Central memory CD8-positive, alpha-beta T cell (primary cell): ENCODE measurements around the gene IMMT.
A peak's percentile ranks its signal among the peaks of the same experiment; 100 is the strongest.

Experiments used
- ATAC-seq: fragments of 150-1000 bp; cut with Tn5 transposase; replicated peaks from 2 replicates; pipeline ENCODE4 v1.10.0; 2022; ENCODE audit warnings: mild to moderate bottlenecking, moderate FRiP score, moderate number of reproducible peaks; ENCODE audit not compliant: poor library complexity, severe bottlenecking; ENCODE audit errors: extremely low read depth
- DNase-seq, 2 donors: peaks; one replicate each; pipeline ENCODE4 v3.0.0; 2021; ENCODE audit warnings: low spot score in 2 of 2
- H3K27ac Mint-ChIP-seq: one replicate; pipeline ENCODE4 v1.8.0; 2022; ENCODE audit warnings: low read depth, mild to moderate bottlenecking, moderate library complexity, mixed read lengths
- H3K27me3 Mint-ChIP-seq: one replicate; pipeline ENCODE4 v1.8.0; 2022; ENCODE audit warnings: mixed read lengths
- H3K36me3 Mint-ChIP-seq: one replicate; pipeline ENCODE4 v1.8.0; 2022; ENCODE audit warnings: mild to moderate bottlenecking, moderate library complexity, mixed read lengths; ENCODE audit not compliant: insufficient read depth
- H3K4me1 Mint-ChIP-seq: one replicate; pipeline ENCODE4 v1.8.0; 2022; ENCODE audit warnings: mixed read lengths
- H3K4me3 Mint-ChIP-seq: one replicate; pipeline ENCODE4 v1.8.0; 2022; ENCODE audit warnings: mild to moderate bottlenecking, moderate library complexity, mixed read lengths
- H3K9me3 Mint-ChIP-seq: one replicate; pipeline ENCODE4 v1.8.0; 2022; ENCODE audit warnings: mixed read lengths

Gene IMMT

DNA sequence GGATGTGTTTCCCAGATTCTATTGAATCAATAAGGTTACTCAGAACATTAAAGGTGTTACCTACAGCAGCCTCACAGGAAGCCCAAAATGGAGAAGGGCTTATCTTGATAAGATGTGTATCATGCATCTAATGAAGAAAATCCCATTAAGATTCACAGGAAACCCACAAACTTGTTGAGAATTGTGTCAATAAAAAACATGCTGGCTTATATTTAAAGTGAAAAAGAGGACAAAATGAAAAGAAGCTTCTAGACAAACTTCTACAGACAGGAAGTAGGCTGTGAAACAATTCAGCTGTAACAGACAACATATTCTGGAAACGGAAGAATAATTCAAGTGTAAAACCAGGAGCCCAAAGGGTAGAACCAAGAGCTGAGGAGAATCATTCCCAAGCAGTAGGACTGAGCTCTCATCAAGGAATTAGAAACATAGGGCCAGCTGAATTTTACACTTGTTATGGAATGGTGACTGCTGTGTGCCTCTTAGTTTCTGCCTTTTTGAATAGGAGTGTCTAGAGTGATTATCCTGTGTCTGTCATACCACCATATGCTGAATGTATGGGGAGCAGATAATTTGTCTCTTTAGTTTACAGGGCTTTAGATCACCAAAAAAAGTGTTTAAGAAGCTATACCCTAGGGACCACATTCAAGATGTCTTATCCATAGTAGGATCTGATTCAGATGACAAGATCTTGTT lies 9.6 kb downstream of the IMMT start:
- Mint-ChIP-seq H3K27ac (peak overlapping the region; percentile 92), H3K27me3 (no peaks in the 10 kb centered on the region), H3K36me3 (peaks cover 7% of the 10 kb centered on the region), H3K4me1 (peaks cover 58% of the 10 kb centered on the region), H3K9me3 (no peaks in the 10 kb centered on the region), H3K4me3 (peak overlapping the region; percentile 70)
- ATAC-seq (peak; percentile 78), DNase-seq (no peak)

DNA sequence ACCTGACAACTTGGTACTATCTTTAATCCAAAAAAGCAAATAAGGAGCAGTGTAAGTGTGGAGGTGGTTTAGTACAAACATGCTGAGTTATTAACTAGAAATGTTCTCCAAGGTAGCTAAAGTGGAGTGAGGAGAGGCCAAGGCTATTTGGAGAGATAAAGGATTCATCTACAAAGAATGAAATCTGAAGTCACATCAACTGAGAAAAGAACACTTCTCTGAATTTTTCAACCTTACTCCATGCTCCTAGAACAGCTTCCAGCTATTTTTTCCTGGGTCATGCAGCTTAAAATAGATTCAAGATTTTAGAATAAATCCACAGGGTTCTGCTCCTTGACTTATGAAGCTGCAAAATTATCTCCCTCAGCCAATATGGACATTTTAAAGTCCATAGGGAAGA lies 18.7 kb downstream of the IMMT start:
- Mint-ChIP-seq H3K9me3 (no peaks in the 10 kb centered on the region), H3K27me3 (no peaks in the 10 kb centered on the region)

DNA sequence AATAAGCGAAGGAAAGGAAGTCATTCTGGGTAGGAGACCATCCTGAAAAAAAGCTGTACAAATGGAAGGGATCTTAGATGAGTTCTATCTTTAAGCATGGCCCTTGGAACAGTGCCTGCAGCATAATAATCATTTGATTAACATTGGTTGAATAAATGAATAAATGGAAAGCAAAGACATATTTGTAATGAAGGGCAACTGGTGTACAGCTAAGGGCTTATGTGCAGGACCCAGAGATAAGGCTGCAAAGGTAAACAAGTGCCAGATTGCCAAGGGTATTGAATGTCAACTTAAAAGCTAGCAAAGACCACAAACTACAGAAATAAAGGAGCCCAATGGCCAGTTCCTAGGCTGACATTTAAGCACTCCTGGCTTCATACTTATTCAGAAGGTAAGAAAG lies 19.4 kb downstream of the IMMT start:
- Mint-ChIP-seq H3K4me1 (peaks cover 34% of the 10 kb centered on the region), H3K27me3 (no peaks in the 10 kb centered on the region), H3K36me3 (peaks cover 52% of the 10 kb centered on the region), H3K9me3 (no peaks in the 10 kb centered on the region), H3K4me3 (no peak overlapping the region), H3K27ac (peak overlapping the region; percentile 76)
- ATAC-seq (no peak), DNase-seq (no peak)

More for the DNA sequence above, 18.7 kb downstream of the IMMT start:
- DNase-seq (no peak), ATAC-seq (no peak)
- no peak overlapping the region for H3K4me3 Mint-ChIP-seq
- H3K36me3 Mint-ChIP-seq = peaks cover 49% of the 10 kb centered on the region
- H3K27ac Mint-ChIP-seq = no peak overlapping the region
- H3K4me1 Mint-ChIP-seq = peaks cover 34% of the 10 kb centered on the region

DNA sequence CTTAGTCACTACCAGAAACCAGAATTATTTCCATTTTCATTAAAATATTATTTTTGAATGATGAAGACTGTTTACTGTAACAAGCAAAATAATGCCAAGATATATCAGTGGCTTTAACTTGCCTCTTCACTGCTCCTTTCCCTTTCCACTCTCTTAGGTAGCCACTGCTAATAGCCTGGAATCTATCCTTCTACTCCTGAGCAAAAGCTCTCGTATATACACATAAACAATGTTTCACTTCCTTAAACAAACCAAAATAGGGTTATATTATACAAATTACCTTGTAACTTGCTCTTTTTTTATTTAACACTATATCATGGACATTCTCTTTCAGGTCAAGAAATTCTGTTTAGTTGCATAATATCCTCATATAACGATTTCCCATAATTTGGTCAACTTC lies 20.8 kb downstream of the IMMT start:
- H3K4me3 Mint-ChIP-seq = no peak overlapping the region
- no peaks in the 10 kb centered on the region for H3K9me3 Mint-ChIP-seq
- ATAC-seq = no peak
- H3K36me3 Mint-ChIP-seq = peaks cover 55% of the 10 kb centered on the region
- no peak for DNase-seq
- peaks cover 34% of the 10 kb centered on the region for H3K4me1 Mint-ChIP-seq
- H3K27me3 Mint-ChIP-seq = no peaks in the 10 kb centered on the region
- peak overlapping the region; percentile 76 for H3K27ac Mint-ChIP-seq

DNA sequence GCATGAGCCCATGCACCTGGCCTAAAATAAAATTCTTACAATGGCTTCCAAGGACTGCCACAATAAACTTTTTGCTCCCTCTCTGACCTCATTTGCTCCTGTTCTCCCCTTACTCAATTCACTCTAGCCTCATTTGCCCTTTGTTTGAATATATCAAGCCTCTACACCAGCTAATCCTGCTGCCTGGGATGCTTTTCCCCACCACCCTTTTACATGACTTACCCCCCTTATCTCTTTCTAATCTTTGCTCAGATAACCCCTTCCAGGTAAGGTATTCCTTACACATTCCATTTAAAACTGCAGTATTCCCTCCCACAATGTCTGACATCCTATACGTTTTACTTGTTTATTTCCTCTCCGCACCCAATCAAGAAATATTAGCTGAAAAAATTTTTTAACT lies 22.7 kb downstream of the IMMT start:
- ATAC-seq (no peak), DNase-seq (no peak)
- H3K36me3 Mint-ChIP-seq = peaks cover 59% of the 10 kb centered on the region
- no peaks in the 10 kb centered on the region for H3K9me3 Mint-ChIP-seq
- no peak overlapping the region for H3K27ac Mint-ChIP-seq
- no peaks in the 10 kb centered on the region for H3K27me3 Mint-ChIP-seq
- no peak overlapping the region for H3K4me3 Mint-ChIP-seq
- peaks cover 34% of the 10 kb centered on the region for H3K4me1 Mint-ChIP-seq

DNA sequence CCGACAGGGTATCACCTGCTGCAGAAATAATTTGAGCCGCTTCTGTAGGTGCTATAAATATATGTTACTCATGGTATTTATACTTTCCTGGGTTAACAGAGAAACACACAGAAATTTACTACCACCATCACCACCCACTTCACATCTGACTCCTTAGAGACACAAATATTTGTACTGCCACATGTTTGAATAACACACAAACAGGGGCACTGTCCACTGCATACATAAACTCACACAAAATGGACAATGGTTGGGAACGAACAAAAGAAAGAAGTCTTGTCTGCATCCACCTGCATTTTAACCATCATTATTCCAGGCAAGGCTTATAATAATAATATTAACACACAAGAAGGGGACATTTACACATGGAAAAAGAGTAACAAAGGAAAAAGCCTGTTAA lies 24.0 kb downstream of the IMMT start:
- Mint-ChIP-seq H3K27ac (no peak overlapping the region), H3K27me3 (no peaks in the 10 kb centered on the region), H3K9me3 (no peaks in the 10 kb centered on the region), H3K4me1 (peaks cover 32% of the 10 kb centered on the region), H3K36me3 (peaks cover 59% of the 10 kb centered on the region), H3K4me3 (no peak overlapping the region)
- DNase-seq = no peak
- no peak for ATAC-seq

DNA sequence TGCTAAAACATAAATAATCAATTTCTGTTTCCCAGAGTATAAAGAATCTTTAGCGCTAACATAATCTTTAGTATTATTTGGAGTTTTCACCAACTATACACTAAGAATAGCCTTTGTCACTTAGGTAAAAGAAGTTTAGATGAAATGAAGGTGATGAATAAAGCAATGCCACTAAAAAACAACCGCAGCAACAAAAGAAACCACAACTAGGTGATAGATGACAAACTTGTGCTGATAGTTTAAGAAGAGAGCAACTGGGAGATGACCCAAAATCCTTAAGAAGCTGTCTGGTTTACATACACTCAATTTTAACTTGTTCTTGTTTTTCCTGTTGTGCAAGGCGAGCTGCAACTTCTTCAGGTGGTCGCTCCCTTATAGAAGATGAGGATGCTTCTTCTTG lies 24.8 kb downstream of the IMMT start:
- Mint-ChIP-seq H3K36me3 (peaks cover 59% of the 10 kb centered on the region), H3K4me3 (no peak overlapping the region), H3K27ac (no peak overlapping the region), H3K9me3 (no peaks in the 10 kb centered on the region), H3K4me1 (peaks cover 24% of the 10 kb centered on the region), H3K27me3 (no peaks in the 10 kb centered on the region)
- ATAC-seq (no peak), DNase-seq (no peak)

DNA sequence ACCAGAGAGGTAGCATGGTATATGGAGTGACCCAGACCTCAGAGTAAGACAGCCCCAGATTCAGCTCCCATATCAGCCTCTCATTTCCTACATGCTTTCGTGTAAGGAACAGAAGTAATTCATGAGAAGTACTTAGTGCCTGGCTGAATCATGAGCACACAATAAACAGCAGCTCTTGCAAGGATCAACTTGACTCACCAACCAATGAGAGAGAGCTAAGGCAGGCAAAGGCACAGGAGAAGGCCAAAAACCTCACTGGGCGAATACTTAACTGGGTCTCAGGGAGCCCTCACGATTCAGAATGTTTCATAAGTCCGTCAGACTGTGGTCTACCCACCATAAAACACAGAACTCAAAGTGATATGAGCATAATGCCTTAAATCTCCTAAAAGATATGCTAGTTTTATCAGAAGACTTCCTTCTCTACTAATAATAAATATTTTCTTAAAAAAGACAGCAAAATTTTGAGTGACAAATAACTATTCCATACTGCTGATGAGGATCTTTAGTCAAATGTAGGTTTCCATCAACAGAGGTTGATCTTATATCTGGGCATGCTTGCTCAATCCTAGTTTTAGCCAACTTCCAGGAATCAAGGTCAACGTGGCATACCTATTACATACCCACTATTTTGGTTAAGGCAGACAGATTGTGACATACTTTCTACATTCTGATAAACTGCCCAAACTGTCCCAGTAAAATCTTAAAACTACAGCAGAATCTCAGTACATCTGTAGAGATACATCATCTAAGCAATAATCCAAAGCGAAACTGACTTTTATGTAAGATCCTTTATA lies 34.9 kb downstream of the IMMT start:
- Mint-ChIP-seq H3K9me3 (no peaks in the 10 kb centered on the region), H3K36me3 (peaks cover 76% of the 10 kb centered on the region), H3K4me3 (no peak overlapping the region), H3K27ac (no peak overlapping the region), H3K4me1 (no peaks in the 10 kb centered on the region), H3K27me3 (no peaks in the 10 kb centered on the region)
- ATAC-seq (no peak), DNase-seq (no peak)

DNA sequence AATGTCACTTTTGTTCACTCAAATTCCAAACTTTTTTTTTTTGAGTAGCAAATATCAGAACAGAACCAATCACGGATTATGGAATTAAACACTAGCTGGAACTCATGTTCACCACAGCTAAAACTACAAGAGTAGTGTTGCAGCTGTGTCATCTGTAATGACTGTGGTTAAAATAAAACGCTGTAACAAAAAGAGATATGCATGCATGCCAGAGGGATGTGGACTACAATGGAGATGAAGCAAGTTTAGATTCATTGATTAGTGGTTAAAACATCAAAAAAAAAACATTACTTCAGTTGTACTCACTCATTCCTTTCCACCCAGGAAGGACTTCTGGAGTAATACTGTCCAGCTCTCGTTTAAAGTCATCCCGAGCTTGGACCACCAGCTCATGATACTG lies 37.0 kb downstream of the IMMT start:
- Mint-ChIP-seq H3K27ac (no peak overlapping the region), H3K36me3 (peaks cover 70% of the 10 kb centered on the region)

DNA sequence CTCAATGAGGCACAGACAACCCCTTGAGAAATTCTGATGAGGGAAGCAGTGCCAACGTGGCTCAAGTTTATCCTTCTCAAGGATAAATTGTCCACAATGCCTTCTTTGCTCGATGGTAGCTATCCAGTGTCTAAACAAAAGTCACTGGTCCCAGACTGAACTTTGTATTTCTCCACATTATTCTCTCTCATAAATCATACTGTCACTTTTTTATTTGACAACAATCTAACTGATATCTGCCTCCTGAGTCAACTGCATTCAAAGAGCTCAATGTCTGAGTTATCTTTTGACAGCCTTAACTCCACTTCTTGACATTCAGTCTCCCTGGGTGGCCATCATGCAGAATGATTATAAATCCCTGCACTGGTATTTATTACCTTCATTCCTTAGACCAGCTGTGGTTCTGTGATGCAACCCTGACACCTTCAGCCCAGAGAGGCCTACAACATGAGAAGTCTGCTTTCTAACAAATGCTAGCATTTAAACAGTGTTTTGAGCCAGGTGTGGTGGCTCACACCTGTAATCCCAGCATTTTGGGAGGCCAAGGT lies 38.2 kb downstream of the IMMT start:
- Mint-ChIP-seq H3K9me3 (no peaks in the 10 kb centered on the region), H3K36me3 (peaks cover 65% of the 10 kb centered on the region), H3K27ac (no peak overlapping the region), H3K4me3 (no peak overlapping the region), H3K27me3 (no peaks in the 10 kb centered on the region), H3K4me1 (no peaks in the 10 kb centered on the region)
- ATAC-seq = no peak
- DNase-seq = no peak

More for the DNA sequence above, 37.0 kb downstream of the IMMT start:
- Mint-ChIP-seq H3K4me1 (no peaks in the 10 kb centered on the region), H3K9me3 (no peaks in the 10 kb centered on the region), H3K4me3 (no peak overlapping the region), H3K27me3 (no peaks in the 10 kb centered on the region)
- no peak for ATAC-seq
- DNase-seq = no peak

DNA sequence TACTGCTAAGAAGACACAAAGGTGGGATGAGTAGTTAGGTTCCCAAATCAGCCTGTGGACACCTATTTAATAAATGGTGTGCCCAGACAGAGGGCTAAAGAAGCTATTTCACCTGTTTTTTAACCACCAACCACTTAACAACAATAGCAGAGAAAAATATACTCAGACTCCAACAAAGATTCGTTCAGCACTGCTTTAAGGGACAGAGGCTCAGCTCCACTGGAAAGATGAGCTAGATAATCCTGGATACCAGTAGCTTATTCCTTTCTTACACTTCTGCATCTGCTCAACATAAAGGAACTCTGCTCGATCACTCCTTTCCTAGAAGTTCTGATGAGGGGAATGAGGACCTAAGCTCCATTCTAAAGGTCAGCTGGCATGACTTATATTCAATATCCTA lies 44.8 kb downstream of the IMMT start:
- no peaks in the 10 kb centered on the region for H3K27me3 Mint-ChIP-seq
- no peak overlapping the region for H3K4me3 Mint-ChIP-seq
- ATAC-seq (no peak), DNase-seq (no peak)
- H3K9me3 Mint-ChIP-seq = no peaks in the 10 kb centered on the region
- no peaks in the 10 kb centered on the region for H3K4me1 Mint-ChIP-seq
- H3K27ac Mint-ChIP-seq = no peak overlapping the region
- peaks cover 67% of the 10 kb centered on the region for H3K36me3 Mint-ChIP-seq

DNA sequence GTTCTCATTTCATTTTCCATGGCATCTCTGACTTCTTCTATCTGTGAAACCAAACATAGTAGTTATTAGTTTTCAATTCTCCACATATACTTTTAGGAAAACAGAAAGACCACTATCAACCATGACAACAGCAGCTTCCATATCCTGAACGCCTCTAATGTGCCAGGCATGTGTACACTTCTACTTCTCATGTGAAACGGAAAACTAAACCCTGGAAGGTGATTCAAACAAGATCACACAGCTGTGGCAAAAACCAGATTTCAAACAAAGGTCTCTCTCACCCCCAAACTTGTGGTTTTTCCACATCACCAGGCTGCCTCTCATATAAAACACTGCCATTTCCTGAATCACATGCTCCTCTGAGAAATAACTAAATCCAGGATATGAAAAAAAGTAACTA lies 47.5 kb downstream of the IMMT start:
- no peak for ATAC-seq
- Mint-ChIP-seq H3K4me1 (no peaks in the 10 kb centered on the region), H3K27me3 (no peaks in the 10 kb centered on the region), H3K9me3 (no peaks in the 10 kb centered on the region), H3K36me3 (peaks cover 83% of the 10 kb centered on the region), H3K27ac (no peak overlapping the region), H3K4me3 (no peak overlapping the region)
- no peak for DNase-seq
